ENCODE data around the gene NANS. TPM values are rescaled to one million over a fixed set of nuclear protein-coding genes. Genes with fewer than 3 reads are reported as not detected.
"Not testable (repeated sequence)": the region's sequence is repeated elsewhere in the genome, so short reads cannot be mapped to it uniquely, and the experiment has no call there.

NANS gene
- total RNA-seq, 2 donors from 2014 or later = 31.4 to 45.2 TPM

- no peaks in the 10 kb centered on the region for H3K9me3 ChIP-seq
- 41 to 74% methylated on average over 5 of the region's 5 CpGs for WGBS, 2 donors
- H3K4me3 ChIP-seq = peak overlapping the region in 1 of 2 donors; percentile 90
- peak overlapping the region in 3 of 4 donors; percentile 39 to 63 (median 52) for H3K27ac ChIP-seq
- H3K27me3 ChIP-seq = no peaks in the 10 kb centered on the region
- no peak for TF ChIP-seq POLR2A (IDR thresholded peaks at IDR 0.05)
- TF ChIP-seq CTCF (IDR thresholded peaks at IDR 0.05) = no peak
- peaks cover 15% of the 10 kb centered on the region for H3K4me1 ChIP-seq
- peak; percentile 58 for ATAC-seq
- DNase-seq = peak; percentile 39 to 60 (median 57)
- no peaks in the 10 kb centered on the region for H3K36me3 ChIP-seq (replicated peaks in 1 of 2; ENCODE audit: insufficient read depth in 1 of 2, low read depth in 2 of 2)
- intact Hi-C loops (cut with DNase I) = no loop called here
These were observed 61.6 kb downstream of the NANS start for GRCh38 chr9:98117984-98118639.

GRCh38 chr9:98118640-98119601, 62.4 kb downstream of the NANS start, which contains the start of gene TRIM14:
Gene TRIM14, minus strand, starts transcription at chr9:98119222. Its CDS starts 34 bp downstream, at chr9:98119188.
- Histone ChIP-seq H3K4me3 (peak within 1 kb of the TSS; percentile 24 to 90), H3K4me1 (peaks cover 15% of the 10 kb centered on the region), H3K36me3 (replicated peaks in 1 of 2; ENCODE audit: insufficient read depth in 1 of 2, low read depth in 2 of 2) (no peaks in the 10 kb centered on the region), H3K27ac (peak within 1 kb of the TSS in 3 of 4 donors; percentile 39 to 63 (median 52)), H3K27me3 (no peaks in the 10 kb centered on the region), H3K9me3 (no peaks in the 10 kb centered on the region)
- 0 to 3% methylated on average over 2 to 62 of the region's 71 CpGs for WGBS, 2 donors
- TF ChIP-seq CTCF (IDR thresholded peaks at IDR 0.05) (no peak), POLR2A (IDR thresholded peaks at IDR 0.05) (peak in 1 of 3 donors; percentile 22)
- intact Hi-C loops (cut with DNase I) = no loop called here
- DNase-seq (peak; percentile 35 to 63 (median 51)), ATAC-seq (peak; percentile 69)

- peaks cover 15% of the 10 kb centered on the region for H3K4me1 ChIP-seq
- no peaks in the 10 kb centered on the region for H3K9me3 ChIP-seq
- WGBS, 2 donors = 63 to 68% methylated on average over 3 of the region's 3 CpGs
- no peak for ATAC-seq
- H3K27ac ChIP-seq = no peak overlapping the region
- no peak overlapping the region for H3K4me3 ChIP-seq
- no peak for TF ChIP-seq POLR2A (IDR thresholded peaks at IDR 0.05)
- no peak for TF ChIP-seq CTCF (IDR thresholded peaks at IDR 0.05)
- H3K27me3 ChIP-seq = no peaks in the 10 kb centered on the region
- no peaks in the 10 kb centered on the region for H3K36me3 ChIP-seq (replicated peaks in 1 of 2; ENCODE audit: insufficient read depth in 1 of 2, low read depth in 2 of 2)
- DNase-seq = no peak
- intact Hi-C loops (cut with DNase I) = no loop called here
These were observed 63.9 kb downstream of the NANS start for GRCh38 chr9:98120476-98120875.

GRCh38 chr9:98121058-98121457, 64.5 kb downstream of the NANS start:
- Histone ChIP-seq H3K4me1 (peaks cover 15% of the 10 kb centered on the region), H3K36me3 (replicated peaks in 1 of 2; ENCODE audit: insufficient read depth in 1 of 2, low read depth in 2 of 2) (no peaks in the 10 kb centered on the region), H3K9me3 (no peaks in the 10 kb centered on the region), H3K4me3 (no peak overlapping the region), H3K27me3 (no peaks in the 10 kb centered on the region), H3K27ac (no peak overlapping the region)
- WGBS, 2 donors = 36 to 44% methylated on average over 3 of the region's 3 CpGs
- TF ChIP-seq CTCF (IDR thresholded peaks at IDR 0.05) (no peak), POLR2A (IDR thresholded peaks at IDR 0.05) (no peak)
- ATAC-seq (no peak), DNase-seq (no peak)
- intact Hi-C loops (cut with DNase I) = no loop called here

- H3K4me1 ChIP-seq; DNase-seq; ATAC-seq; intact Hi-C loops (cut with DNase I); H3K4me3 ChIP-seq; H3K27me3 ChIP-seq; H3K36me3 ChIP-seq (replicated peaks in 1 of 2; ENCODE audit: insufficient read depth in 1 of 2, low read depth in 2 of 2); H3K27ac ChIP-seq; H3K9me3 ChIP-seq: not testable (repeated sequence)
- WGBS, 2 donors = 92 to 94% methylated on average over 13 of the region's 13 CpGs
These were observed 67.6 kb downstream of the NANS start for GRCh38 chr9:98124091-98124490.

All from body of pancreas (tissue), 4 donors.